K562 (cell line): ENCODE measurements around the gene ACTN1. TPM values are rescaled to one million over a fixed set of nuclear protein-coding genes. Genes with fewer than 3 reads are reported as not detected.

ENCODE experiments used
- AFF1 ChIP-seq, 2 experiments: fragments of 450-650 bp; IDR thresholded peaks; 2 replicates each; pipeline ENCODE4 v1.6.1; 2018; ENCODE audit warnings: mild to moderate bottlenecking in 2 of 2, low read depth in 1 of 2; ENCODE audit not compliant: partially characterized antibody in 2 of 2
- ARID3A ChIP-seq: IDR thresholded peaks from 2 replicates; pipeline ENCODE4 v1.6.1; 2012; ENCODE audit warnings: low read depth, low read length, improper control_type of control experiment, borderline replicate concordance
- CHD1 ChIP-seq: fragments of 200-600 bp; sonication (generic); IDR thresholded peaks from one replicate; pipeline ENCODE4 v1.6.1; 2012; ENCODE audit warnings: mild to moderate bottlenecking, moderate library complexity, low read length, inconsistent platforms
- DNMT1 ChIP-seq: fragments of 450-650 bp; IDR thresholded peaks from 2 replicates; pipeline ENCODE4 v1.6.1; 2016; ENCODE audit warnings: antibody characterized with exemption, mild to moderate bottlenecking
- ETV1 ChIP-seq: fragments of 450-650 bp; conservative IDR thresholded peaks from 2 replicates; pipeline ENCODE4 v1.6.1; 2016; ENCODE audit warnings: missing genetic modification characterization, control low read depth, low read depth, missing compliant biosample characterization
- MXI1 ChIP-seq: IDR thresholded peaks from 2 replicates; pipeline ENCODE4 v1.6.1; 2011; ENCODE audit warnings: low read depth, mild to moderate bottlenecking, improper control_type of control experiment, low read length
- NCOR1 ChIP-seq: fragments of 450-650 bp; IDR thresholded peaks from 2 replicates; pipeline ENCODE4 v1.6.1; 2016; ENCODE audit warnings: mild to moderate bottlenecking, moderate library complexity
- NRF1 ChIP-seq, 2 experiments: fragments of 450-650 bp; IDR thresholded peaks in 1 of 2; conservative IDR thresholded peaks in 1 of 2; 2 replicates each; pipeline ENCODE4 v1.6.1; 2014; ENCODE audit warnings: mild to moderate bottlenecking in 2 of 2
- PCBP1 ChIP-seq: fragments of 200-400 bp; formaldehyde crosslinking; IDR thresholded peaks from 2 replicates; pipeline ENCODE4 v1.6.1; 2018; ENCODE audit warnings: mild to moderate bottlenecking, low read depth, low read length; ENCODE audit not compliant: poor library complexity, severe bottlenecking
- PHB2 ChIP-seq: fragments of 450-650 bp; IDR thresholded peaks from 2 replicates; pipeline ENCODE4 v1.6.1; 2017; ENCODE audit warnings: low read depth
- POLR2H ChIP-seq: IDR thresholded peaks from 2 replicates; pipeline ENCODE4 v1.6.1; 2016; ENCODE audit warnings: missing genetic modification characterization, low read depth, mild to moderate bottlenecking, control low read depth, missing compliant biosample characterization, moderate library complexity
- RB1 ChIP-seq: fragments of 450-650 bp; IDR thresholded peaks from 2 replicates; pipeline ENCODE4 v1.6.1; 2017; ENCODE audit warnings: low read depth, mild to moderate bottlenecking
- RBM14 ChIP-seq: fragments of 200-400 bp; formaldehyde crosslinking; IDR thresholded peaks from 2 replicates; pipeline ENCODE4 v1.6.1; 2018; ENCODE audit warnings: low read depth, mild to moderate bottlenecking, low read length, moderate library complexity, borderline replicate concordance; ENCODE audit not compliant: insufficient read depth
- VEZF1 ChIP-seq: fragments of 200-800 bp; sonication (Bioruptor generic); IDR thresholded peaks from 2 replicates; pipeline ENCODE4 v1.6.1; 2017; ENCODE audit warnings: missing genetic modification characterization, missing compliant biosample characterization
- ZBTB49 ChIP-seq: sonication (generic); formaldehyde crosslinking; IDR thresholded peaks from 2 replicates; pipeline ENCODE4 v1.8.0; 2022; ENCODE audit warnings: missing genetic modification reagents, mild to moderate bottlenecking, borderline replicate concordance
- ZNF143 ChIP-seq: sonication (generic); formaldehyde crosslinking; IDR thresholded peaks from 2 replicates; pipeline ENCODE4 v1.9.0; 2022; ENCODE audit warnings: mild to moderate bottlenecking, missing genetic modification reagents
- ZNF778 ChIP-seq: fragments of 450-650 bp; formaldehyde crosslinking; IDR thresholded peaks from 2 replicates; pipeline ENCODE4 v1.4.0; 2020; ENCODE audit warnings: mild to moderate bottlenecking, moderate library complexity
- polyA plus RNA-seq, 8 experiments: library from polyadenylated mRNA; depleted of rRNA in 4 of 8; stranded (reverse) in 5 of 8; unstranded in 3 of 8; fragments of >200 nt; fragmentation: Nextera tagmentation in 2 of 8; fragmentation: Illumina TruSeq in 1 of 8; extraction: Ambion mirVana in 2 of 8; extraction: Trizol in 1 of 8; gene quantifications; 2 replicates each; pipeline versions ENCODE4 v1.2.1 to v1.2.3, GENCODE V29; 2011 to 2014; ENCODE audit warnings: inconsistent platforms in 1 of 8, missing spikeins in 1 of 8
- total RNA-seq, 7 experiments: library from RNA; depleted of rRNA in 6 of 7; stranded (reverse); fragments of >200 nt in 6 of 7; fragmentation: Illumina TruSeq in 2 of 7; extraction: Trizol in 2 of 7; gene quantifications; 2 replicates each; pipeline versions ENCODE4 v1.2.1 to v1.2.3, GENCODE V29; 2011 to 2021; ENCODE audit warnings: low replicate concordance in 1 of 7

Gene ACTN1
- total and polyA plus RNA-seq, 9 of the 15 experiments (the other 6 are each of a cell fraction or from before 2014, with no cell fraction given) = 2.2 to 67.7 (median 34.5) TPM

GRCh38 chr14:68951035-68951797, 27.9 kb downstream of the ACTN1 start (continued):
- TF ChIP-seq ARID3A = no peak
- TF ChIP-seq ZBTB49 (CRISPR knock-in tag) = no peak
- TF ChIP-seq PHB2 = no peak
- TF ChIP-seq NRF1 (conservative IDR thresholded peaks at IDR 0.05 in 1 of 2, IDR thresholded peaks at IDR 0.05 in 1 of 2) = 0 out of 4 replicates have a peak, but pooled peaks of 1 of the 2 experiments have one; percentile 13
- no peak for TF ChIP-seq MXI1
- TF ChIP-seq DNMT1 = no peak
- TF ChIP-seq ZNF143 (CRISPR knock-in tag) = no peak
- no peak for TF ChIP-seq PCBP1
- no peak for TF ChIP-seq ZNF778 (CRISPR knock-in tag)
- no peak for TF ChIP-seq AFF1 (IDR thresholded peaks at IDR 0.05; ENCODE audit: low read depth in 1 of 2, partially characterized antibody in 2 of 2)
- 0 out of 2 replicates have a peak, but pooled peaks have one; percentile 25 for TF ChIP-seq ETV1 (tag)
- TF ChIP-seq RBM14 = no peak
- no peak for TF ChIP-seq CHD1
- no peak for TF ChIP-seq NCOR1
- no peak for TF ChIP-seq VEZF1 (CRISPR knock-in tag)
- no peak for TF ChIP-seq POLR2H (tag)
- TF ChIP-seq RB1 = no peak
